ENCODE results near the gene ADNP.

Gene ADNP

GRCh38 chr20:50844430-50845100, 86.7 kb downstream of the ADNP start:
- FAIRE-seq: no peak

- FAIRE-seq: no peak
Observed at GRCh38 chr20:50843331-50844276, 87.6 kb downstream of the ADNP start.

- no peak for FAIRE-seq
Observed at GRCh38 chr20:50842821-50843220, 88.4 kb downstream of the ADNP start.
